HFF-Myc (cell line): ENCODE data around the gene FBXO30.

Source experiments
- DNase-seq: peaks from one replicate; pipeline ENCODE4 v3.0.0-alpha.2; 2011; ENCODE audit warnings: low read depth; ENCODE audit errors: extremely low read depth
- H3K4me3 ChIP-seq: replicated peaks from 2 replicates; pipeline ENCODE4 v1.5.1; 2011; ENCODE audit warnings: low read depth, mild to moderate bottlenecking, control low read depth, low read length
- CTCF ChIP-seq: IDR thresholded peaks from 2 replicates; pipeline ENCODE4 v1.5.1; 2012; ENCODE audit warnings: mild to moderate bottlenecking, low read depth, low read length, control low read depth; ENCODE audit errors: missing control alignments

The FBXO30 gene

DNA sequence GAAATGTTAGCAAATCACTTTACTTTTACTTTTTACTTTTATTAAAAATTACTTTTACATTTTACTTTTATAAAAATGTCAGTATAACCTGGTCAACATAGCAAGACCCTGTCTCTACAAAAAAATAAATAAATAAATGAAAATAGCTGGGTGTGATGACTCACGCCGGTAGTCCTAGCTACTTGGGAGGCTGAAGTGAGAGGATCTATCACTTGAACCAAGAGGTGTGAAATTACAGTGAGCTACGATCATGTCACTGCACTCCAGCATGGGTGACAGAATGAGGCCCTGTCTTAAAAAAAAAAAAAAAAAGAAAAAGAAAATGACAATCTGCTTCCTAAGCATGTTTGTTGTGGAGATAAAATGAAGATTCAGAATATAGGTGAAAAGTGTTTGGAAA is 31.0 kb upstream of the FBXO30 start:
- DNase-seq = no peak
- TF ChIP-seq CTCF = no peak
- H3K4me3 ChIP-seq = no peak overlapping the region

DNA sequence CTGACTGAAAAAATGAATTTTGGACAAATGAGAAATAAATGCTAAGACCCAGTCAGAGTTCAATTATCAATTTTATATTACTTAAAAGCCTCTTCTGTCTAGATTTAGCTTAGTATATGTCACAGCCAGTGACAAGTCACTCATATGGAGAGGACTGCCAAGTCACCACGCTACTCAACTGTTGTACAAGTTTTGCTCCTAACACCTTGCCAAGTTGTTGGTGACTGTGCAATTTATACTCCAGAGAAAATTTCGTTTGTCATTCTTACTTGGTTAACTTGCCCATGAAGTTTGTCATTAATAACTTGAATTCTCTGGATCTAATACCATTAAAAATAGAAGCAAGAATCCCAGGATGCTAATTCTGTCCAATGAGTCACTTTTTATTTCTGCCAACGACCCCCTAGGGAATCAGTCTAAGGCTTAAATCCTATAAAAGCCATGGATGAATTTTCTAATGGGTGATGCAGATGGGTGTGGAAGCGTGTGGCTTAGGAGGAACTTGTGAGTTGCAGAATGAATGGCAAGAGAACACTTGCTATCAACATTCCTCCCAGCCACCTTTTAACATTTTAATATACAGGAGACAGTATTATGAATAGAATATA is 30.4 kb upstream of the FBXO30 start:
- no peak overlapping the region for H3K4me3 ChIP-seq
- DNase-seq = no peak
- TF ChIP-seq CTCF = no peak

DNA sequence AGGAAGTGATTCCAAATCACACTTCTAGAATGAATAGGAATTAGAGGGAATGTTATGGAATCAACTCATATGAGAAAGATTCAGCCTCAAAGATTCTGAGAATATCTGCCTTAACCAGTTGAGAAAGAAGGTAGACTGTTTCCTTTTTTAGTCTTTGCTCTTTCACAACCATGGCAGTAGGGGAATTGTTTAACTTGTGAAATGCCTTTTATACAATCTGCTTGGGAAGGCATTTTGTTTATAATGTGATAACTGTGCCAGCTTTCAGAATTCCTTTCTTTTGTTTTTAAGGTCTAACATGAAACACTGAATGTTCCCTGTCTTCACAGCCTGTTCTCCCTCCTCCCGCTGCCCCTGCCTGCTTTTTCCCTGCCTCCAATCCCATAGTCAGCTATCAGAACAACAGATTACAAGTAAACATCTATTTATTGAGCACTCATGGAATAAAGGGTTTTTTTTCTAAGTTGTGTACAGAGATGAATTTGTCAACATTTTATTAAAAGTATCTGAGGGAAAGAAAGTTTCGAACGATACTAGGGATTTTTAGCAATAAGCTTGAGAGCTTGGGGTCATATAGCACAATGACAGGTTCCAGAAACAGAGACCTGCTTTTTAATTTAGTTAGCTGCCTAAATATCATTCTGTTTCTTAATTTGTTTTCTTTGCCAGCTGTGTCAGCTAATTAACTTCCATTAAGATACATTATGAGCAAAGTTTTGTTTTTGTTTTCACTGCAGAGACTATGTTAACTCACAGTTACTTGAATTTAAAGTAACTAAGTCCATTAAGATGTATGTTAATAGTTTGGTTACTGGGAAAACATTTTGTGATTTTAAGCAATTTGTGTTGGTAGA is 28.3 kb upstream of the FBXO30 start:
- DNase-seq = no peak
- no peak for TF ChIP-seq CTCF
- H3K4me3 ChIP-seq = no peak overlapping the region

GRCh38 chr6:145841668-145842067 is 27.1 kb upstream of the FBXO30 start:
- DNase-seq = no peak
- TF ChIP-seq CTCF = no peak
- no peak overlapping the region for H3K4me3 ChIP-seq

GRCh38 chr6:145839653-145840052 is 25.1 kb upstream of the FBXO30 start:
- no peak for DNase-seq
- TF ChIP-seq CTCF = no peak
- no peak overlapping the region for H3K4me3 ChIP-seq

GRCh38 chr6:145838305-145838704 is 23.7 kb upstream of the FBXO30 start:
- TF ChIP-seq CTCF = no peak
- DNase-seq = no peak
- no peak overlapping the region for H3K4me3 ChIP-seq

- H3K4me3 ChIP-seq = no peak overlapping the region
- no peak for TF ChIP-seq CTCF
- no peak for DNase-seq
Measured at GRCh38 chr6:145836772-145837171, 22.2 kb upstream of the FBXO30 start.
